Stomach (tissue), 4 donors: ENCODE measurements around the gene MAN1A1.
A peak's percentile ranks its signal among the peaks of the same experiment; 100 is the strongest.

Source experiments
- POLR2A ChIP-seq, 4 donors: fragments of 450-650 bp; IDR thresholded peaks; one replicate each; pipeline ENCODE4 v1.6.1; 2016; ENCODE audit warnings: antibody characterized with exemption in 4 of 4, control low read depth in 2 of 4, mild to moderate bottlenecking in 1 of 4, moderate library complexity in 1 of 4
- POLR2AphosphoS5 ChIP-seq, 3 donors: sonication (generic); formaldehyde crosslinking; IDR thresholded peaks; one replicate each; pipeline ENCODE4 v1.6.1; 2016; ENCODE audit warnings: antibody characterized with exemption in 3 of 3
- TF ChIP-seq, protein P1 (sequence below), 7 experiments: fragments of 450-650 bp in 4 of 7; fragments of 200-600 bp in 3 of 7; sonication (generic) in 3 of 7; IDR thresholded peaks; one replicate each; pipeline ENCODE4 v1.5.1; 2016 to 2019; ENCODE audit warnings: antibody characterized with exemption in 7 of 7, control low read depth in 2 of 7, mild to moderate bottlenecking in 1 of 7

DNA sequence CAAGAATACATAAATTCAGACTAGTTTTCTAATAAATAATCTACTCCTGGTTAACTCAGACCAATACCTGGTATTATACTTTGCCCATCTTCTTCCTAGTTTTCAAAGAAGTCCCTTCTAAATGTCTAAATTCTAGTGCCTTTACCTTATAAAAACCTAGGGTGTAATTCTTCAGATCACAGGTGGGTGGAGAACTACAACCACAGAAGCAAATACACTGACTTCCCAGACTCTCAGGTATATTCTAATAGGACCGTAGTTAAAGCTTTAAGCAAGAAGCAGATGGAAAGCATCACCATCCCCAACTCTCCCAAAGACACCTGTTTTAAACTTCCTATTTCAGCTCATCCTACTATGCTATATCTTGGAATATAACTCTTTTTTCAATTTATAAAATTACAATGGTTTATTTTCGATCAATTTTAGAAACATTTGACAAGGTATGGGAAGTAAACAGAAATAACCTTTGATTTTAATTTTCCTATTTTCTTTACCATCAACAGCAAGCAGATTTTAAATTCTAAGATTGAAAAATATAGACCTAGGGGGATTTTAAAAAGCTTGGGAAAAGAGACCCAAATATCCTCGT, 15.8 kb downstream of the MAN1A1 start:
- TF ChIP-seq, protein P1, sequence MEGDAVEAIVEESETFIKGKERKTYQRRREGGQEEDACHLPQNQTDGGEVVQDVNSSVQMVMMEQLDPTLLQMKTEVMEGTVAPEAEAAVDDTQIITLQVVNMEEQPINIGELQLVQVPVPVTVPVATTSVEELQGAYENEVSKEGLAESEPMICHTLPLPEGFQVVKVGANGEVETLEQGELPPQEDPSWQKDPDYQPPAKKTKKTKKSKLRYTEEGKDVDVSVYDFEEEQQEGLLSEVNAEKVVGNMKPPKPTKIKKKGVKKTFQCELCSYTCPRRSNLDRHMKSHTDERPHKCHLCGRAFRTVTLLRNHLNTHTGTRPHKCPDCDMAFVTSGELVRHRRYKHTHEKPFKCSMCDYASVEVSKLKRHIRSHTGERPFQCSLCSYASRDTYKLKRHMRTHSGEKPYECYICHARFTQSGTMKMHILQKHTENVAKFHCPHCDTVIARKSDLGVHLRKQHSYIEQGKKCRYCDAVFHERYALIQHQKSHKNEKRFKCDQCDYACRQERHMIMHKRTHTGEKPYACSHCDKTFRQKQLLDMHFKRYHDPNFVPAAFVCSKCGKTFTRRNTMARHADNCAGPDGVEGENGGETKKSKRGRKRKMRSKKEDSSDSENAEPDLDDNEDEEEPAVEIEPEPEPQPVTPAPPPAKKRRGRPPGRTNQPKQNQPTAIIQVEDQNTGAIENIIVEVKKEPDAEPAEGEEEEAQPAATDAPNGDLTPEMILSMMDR (IDR thresholded peaks at IDR 0.05): peak in 3 of 7 experiments; percentile 39 to 66 (median 55)
- TF ChIP-seq POLR2A (IDR thresholded peaks at IDR 0.05): no peak
- TF ChIP-seq POLR2AphosphoS5 (IDR thresholded peaks at IDR 0.05): no peak
